ENCODE measurements around the gene ARMC2.
"Not testable (repeated sequence)": the region's sequence is repeated elsewhere in the genome, so short reads cannot be mapped to it uniquely, and the experiment has no call there.

ARMC2 gene

GRCh38 chr6:108955329-108955949, 107.2 kb downstream of the ARMC2 start:
- DNase-seq (ENCODE audit: low read depth) = no peak

- no peak for DNase-seq (ENCODE audit: low read depth)
Measured at GRCh38 chr6:108957221-108957620, 109.0 kb downstream of the ARMC2 start.

GRCh38 chr6:108958900-108959770, 110.9 kb downstream of the ARMC2 start:
- DNase-seq (ENCODE audit: low read depth) = no peak

- DNase-seq (ENCODE audit: low read depth) = no peak
Measured at GRCh38 chr6:108959972-108960582, 111.9 kb downstream of the ARMC2 start.

- no peak for DNase-seq (ENCODE audit: low read depth)
Measured at GRCh38 chr6:108960601-108961000, 112.4 kb downstream of the ARMC2 start.

- DNase-seq (ENCODE audit: low read depth) = no peak
Measured at GRCh38 chr6:108961077-108961476, 112.9 kb downstream of the ARMC2 start.

GRCh38 chr6:108961985-108962384, 113.8 kb downstream of the ARMC2 start:
- DNase-seq (ENCODE audit: low read depth) = no peak

GRCh38 chr6:108966251-108966650, 118.0 kb downstream of the ARMC2 start:
- no peak for DNase-seq (ENCODE audit: low read depth)

GRCh38 chr6:108966855-108967755, 118.9 kb downstream of the ARMC2 start:
- peak; percentile 7 for DNase-seq (ENCODE audit: low read depth)

- no peak for DNase-seq (ENCODE audit: low read depth)
Measured at GRCh38 chr6:108968325-108969316, 120.4 kb downstream of the ARMC2 start.

GRCh38 chr6:108969776-108970175, 121.6 kb downstream of the ARMC2 start:
- DNase-seq (ENCODE audit: low read depth) = no peak

GRCh38 chr6:108974201-108974600, 126.0 kb downstream of the ARMC2 start:
- no peak for DNase-seq (ENCODE audit: low read depth)

- DNase-seq (ENCODE audit: low read depth) = not testable (repeated sequence)
Measured at GRCh38 chr6:108978638-108979037, 130.4 kb downstream of the ARMC2 start.

GRCh38 chr6:108982154-108983113, 134.2 kb downstream of the ARMC2 start:
- DNase-seq (ENCODE audit: low read depth) = no peak

- no peak for DNase-seq (ENCODE audit: low read depth)
Measured at GRCh38 chr6:108983151-108983550, 134.9 kb downstream of the ARMC2 start.

- DNase-seq (ENCODE audit: low read depth) = no peak
Measured at GRCh38 chr6:108985301-108985700, 137.1 kb downstream of the ARMC2 start.

- no peak for DNase-seq (ENCODE audit: low read depth)
Measured at GRCh38 chr6:108987156-108987555, 138.9 kb downstream of the ARMC2 start.

- no peak for DNase-seq (ENCODE audit: low read depth)
Measured at GRCh38 chr6:108988296-108988695, 140.1 kb downstream of the ARMC2 start.

GRCh38 chr6:108988765-108989164, 140.5 kb downstream of the ARMC2 start:
- no peak for DNase-seq (ENCODE audit: low read depth)

GRCh38 chr6:108989700-108990099, 141.5 kb downstream of the ARMC2 start:
- DNase-seq (ENCODE audit: low read depth) = no peak

Measured in activated gamma-delta T cell treated with anti-CD3 and anti-CD28 coated beads, Interleukin-2, amount 50 U/mL, for 16 hours (primary cell).